H1 (cell line): Measurements from ENCODE around the gene ZRANB3. TPM values are rescaled to one million over a fixed set of nuclear protein-coding genes. Genes with fewer than 3 reads are reported as not detected.

ENCODE experiments used
- BCL11A ChIP-seq, 2 experiments: IDR thresholded peaks; one replicate each; pipeline ENCODE4 v1.6.1; 2011; ENCODE audit warnings: low read depth in 2 of 2, low read length in 2 of 2, mild to moderate bottlenecking in 2 of 2
- CHD7 ChIP-seq: fragments of 300-600 bp; sonication (generic); IDR thresholded peaks from 2 replicates; pipeline ENCODE4 v1.7.1; 2012; ENCODE audit warnings: low read length, moderate library complexity, mild to moderate bottlenecking, inconsistent platforms; ENCODE audit not compliant: insufficient replicate concordance
- CTBP2 ChIP-seq: IDR thresholded peaks from 2 replicates; pipeline ENCODE4 v1.7.0; 2011; ENCODE audit warnings: borderline replicate concordance, mild to moderate bottlenecking, moderate library complexity, mixed read lengths, low read length; ENCODE audit not compliant: insufficient read depth, insufficient read length
- EGR1 ChIP-seq: IDR thresholded peaks from 2 replicates; pipeline ENCODE4 v1.6.1; 2011; ENCODE audit warnings: low read depth, low read length, borderline replicate concordance
- JUND ChIP-seq: IDR thresholded peaks from 2 replicates; pipeline ENCODE4 v1.6.1; 2011; ENCODE audit warnings: mild to moderate bottlenecking, improper control_type of control experiment, low read length
- KDM5A ChIP-seq: fragments of 200-600 bp; IDR thresholded peaks from 2 replicates; pipeline ENCODE4 v1.7.1; 2012; ENCODE audit warnings: mild to moderate bottlenecking, low read length, inconsistent platforms, mixed read lengths
- PHF8 ChIP-seq: fragments of 200-600 bp; sonication (generic); conservative IDR thresholded peaks from 2 replicates; pipeline ENCODE4 v1.7.1; 2012; ENCODE audit warnings: low read depth, mild to moderate bottlenecking, inconsistent platforms, low read length, moderate library complexity
- SIN3A ChIP-seq, 2 experiments: IDR thresholded peaks in 1 of 2; conservative IDR thresholded peaks in 1 of 2; 2 replicates each; pipeline ENCODE4 v1.6.1; 2011 to 2012; ENCODE audit warnings: low read length in 2 of 2, improper control_type of control experiment in 1 of 2, low read depth in 1 of 2, mild to moderate bottlenecking in 1 of 2
- TBP ChIP-seq: IDR thresholded peaks from 2 replicates; pipeline ENCODE4 v1.6.1; 2011; ENCODE audit warnings: low read depth, low read length, improper control_type of control experiment
- polyA plus RNA-seq, 7 experiments: library from polyadenylated mRNA; depleted of rRNA in 3 of 7; stranded (reverse) in 5 of 7; unstranded in 2 of 7; fragments of >200 nt in 5 of 7; fragments of 200-250 nt in 2 of 7; gene quantifications; 1 replicate in 5 of 7; 2 replicates in 1 of 7; 4 replicates in 1 of 7; pipeline versions ENCODE4 v1.2.1 to v1.2.3, GENCODE V29; 2011 to 2013; ENCODE audit warnings: missing spikeins in 2 of 7, mixed read lengths in 2 of 7
- total RNA-seq: library from RNA; stranded (reverse); fragmentation: NEBNext Ultra II Directional; extraction: Animal tissue kit (Norgen Biotek cat#: 25700); gene quantifications from 2 replicates; pipeline ENCODE4 v1.2.1, GENCODE V29; 2021

Gene ZRANB3
- total and polyA plus RNA-seq, 2 of the 8 experiments (the other 6 are each of a cell fraction or from before 2014, with no cell fraction given) = 4.5 to 19.3 TPM

GRCh38 chr2:135531231-135532197 lies 496 bp upstream of the ZRANB3 start, which contains the start of gene R3HDM1 (continued):
- peak in 1 of 2 experiments; percentile 63; a peak in 1 of 4 replicates for TF ChIP-seq SIN3A (conservative IDR thresholded peaks at IDR 0.05 in 1 of 2, IDR thresholded peaks at IDR 0.05 in 1 of 2; ENCODE audit: low read depth in 1 of 2, low read length in 2 of 2)
- peak; percentile 61 for TF ChIP-seq TBP
- peak; percentile 79 for TF ChIP-seq PHF8
- TF ChIP-seq CTBP2 = no peak
- no peak for TF ChIP-seq KDM5A
- TF ChIP-seq CHD7 = no peak
- no peak for TF ChIP-seq BCL11A (IDR thresholded peaks at IDR 0.05; ENCODE audit: low read depth in 2 of 2, low read length in 2 of 2)
- TF ChIP-seq EGR1 = no peak
- no peak for TF ChIP-seq JUND
